Dedifferentiated amniotic fluid mesenchymal stem cell (primary cell): ENCODE results near the gene ABHD4.
A peak's percentile ranks its signal among the peaks of the same experiment; 100 is the strongest.
"Not testable (repeated sequence)": the region's sequence is repeated elsewhere in the genome, so short reads cannot be mapped to it uniquely, and the experiment has no call there.

ENCODE experiments used
- DNase-seq: peaks from one replicate; pipeline ENCODE4 v3.0.0-alpha.2; 2016; ENCODE audit errors: extremely low spot score

The ABHD4 gene

GRCh38 chr14:22598099-22598895 is at the start of gene ABHD4:
Gene ABHD4 (plus strand): TSS chr14:22598300. CDS start chr14:22598307, 7 bp downstream.
- DNase-seq, result peak; percentile 40

GRCh38 chr14:22549324-22549962 is 48.7 kb upstream of the ABHD4 start:
- no peak for DNase-seq

- no peak for DNase-seq
Measured at GRCh38 chr14:22549981-22550673, 48.0 kb upstream of the ABHD4 start.

GRCh38 chr14:22551605-22551997 is 46.5 kb upstream of the ABHD4 start:
- no peak for DNase-seq

- DNase-seq, result no peak
Measured at GRCh38 chr14:22552001-22552826, 45.9 kb upstream of the ABHD4 start.

- no peak for DNase-seq
Measured at GRCh38 chr14:22552827-22553076, 45.3 kb upstream of the ABHD4 start.

- DNase-seq, result no peak
Measured at GRCh38 chr14:22553445-22553844, 44.7 kb upstream of the ABHD4 start.

GRCh38 chr14:22553861-22554497 is 44.1 kb upstream of the ABHD4 start:
- not testable (repeated sequence) for DNase-seq

- no peak for DNase-seq
Measured at GRCh38 chr14:22554498-22555383, 43.4 kb upstream of the ABHD4 start.

GRCh38 chr14:22555384-22556011 is 42.6 kb upstream of the ABHD4 start:
- no peak for DNase-seq

GRCh38 chr14:22556021-22556989 is 41.8 kb upstream of the ABHD4 start:
- DNase-seq, result no peak

GRCh38 chr14:22556990-22557623 is 41.0 kb upstream of the ABHD4 start:
- DNase-seq, result peak; percentile 72

GRCh38 chr14:22557846-22558220 is 40.3 kb upstream of the ABHD4 start:
- no peak for DNase-seq

GRCh38 chr14:22558221-22558913 is 39.7 kb upstream of the ABHD4 start:
- DNase-seq, result no peak

GRCh38 chr14:22559041-22559440 is 39.1 kb upstream of the ABHD4 start:
- DNase-seq, result no peak

GRCh38 chr14:22560662-22561365 is 37.3 kb upstream of the ABHD4 start:
- DNase-seq, result no peak

- no peak for DNase-seq
Measured at GRCh38 chr14:22561366-22561660, 36.8 kb upstream of the ABHD4 start.
